Measurements from ENCODE around the gene ANKH. TPM values are rescaled to one million over a fixed set of nuclear protein-coding genes. Genes with fewer than 3 reads are reported as not detected.

Gene ANKH
- total RNA-seq, 1 experiment from 2014 or later = 4.7 TPM

DNA sequence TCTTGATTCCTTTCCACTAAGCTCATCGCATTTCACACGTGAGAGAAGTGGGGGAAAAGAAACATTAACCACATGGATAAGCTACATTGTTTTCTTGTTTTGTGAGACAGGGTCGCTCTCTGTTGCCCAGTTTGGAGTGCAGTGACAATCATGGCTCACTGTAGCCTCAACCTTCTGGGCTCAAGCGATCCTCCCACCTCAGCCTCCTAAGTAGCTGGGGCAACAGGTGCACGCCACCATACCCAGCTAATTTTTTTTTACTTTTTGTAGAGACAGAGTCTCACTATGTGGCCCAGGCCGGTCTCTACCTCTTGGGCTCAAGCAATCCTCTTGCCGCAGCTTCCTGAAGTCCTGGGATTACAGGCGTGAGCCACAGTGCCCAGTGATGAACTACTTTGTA lies 204.3 kb downstream of the ANKH start:
- ChIA-PET CTCF (no interaction called here), POLR2A (no interaction called here)
- H3K27me3 Mint-ChIP-seq (ENCODE audit: insufficient read depth, unreplicated experiment) = no peaks in the 10 kb centered on the region
- Histone ChIP-seq H3K4me1 (peaks cover 29% of the 10 kb centered on the region), H3K27me3 (replicated peaks; ENCODE audit: control insufficient read depth, insufficient read depth, low read length) (no peaks in the 10 kb centered on the region), H3K4me3 (ENCODE audit: low read depth, low read length) (no peak overlapping the region), H3K9me3 (no peaks in the 10 kb centered on the region), H3K36me3 (ENCODE audit: control insufficient read depth, insufficient read depth, low read length) (no peaks in the 10 kb centered on the region)
- peaks cover 44% of the 10 kb centered on the region for H3K4me1 Mint-ChIP-seq (ENCODE audit: low read depth, unreplicated experiment)
- DNase-seq = no peak
- intact Hi-C loops (cut with micrococcal nuclease; ENCODE audit: unreplicated experiment) = no loop called here
- H3K27ac Mint-ChIP-seq (ENCODE audit: unreplicated experiment) = no peak overlapping the region
- no TSS peak for BruUV-seq (replicated peaks)
- peaks cover 22% of the 10 kb centered on the region for H3K36me3 Mint-ChIP-seq (ENCODE audit: insufficient read depth, unreplicated experiment)
- H3K9me3 Mint-ChIP-seq (ENCODE audit: unreplicated experiment) = no peaks in the 10 kb centered on the region
- no peak overlapping the region for H3K4me3 Mint-ChIP-seq (ENCODE audit: unreplicated experiment)
- TF ChIP-seq, protein P1, sequence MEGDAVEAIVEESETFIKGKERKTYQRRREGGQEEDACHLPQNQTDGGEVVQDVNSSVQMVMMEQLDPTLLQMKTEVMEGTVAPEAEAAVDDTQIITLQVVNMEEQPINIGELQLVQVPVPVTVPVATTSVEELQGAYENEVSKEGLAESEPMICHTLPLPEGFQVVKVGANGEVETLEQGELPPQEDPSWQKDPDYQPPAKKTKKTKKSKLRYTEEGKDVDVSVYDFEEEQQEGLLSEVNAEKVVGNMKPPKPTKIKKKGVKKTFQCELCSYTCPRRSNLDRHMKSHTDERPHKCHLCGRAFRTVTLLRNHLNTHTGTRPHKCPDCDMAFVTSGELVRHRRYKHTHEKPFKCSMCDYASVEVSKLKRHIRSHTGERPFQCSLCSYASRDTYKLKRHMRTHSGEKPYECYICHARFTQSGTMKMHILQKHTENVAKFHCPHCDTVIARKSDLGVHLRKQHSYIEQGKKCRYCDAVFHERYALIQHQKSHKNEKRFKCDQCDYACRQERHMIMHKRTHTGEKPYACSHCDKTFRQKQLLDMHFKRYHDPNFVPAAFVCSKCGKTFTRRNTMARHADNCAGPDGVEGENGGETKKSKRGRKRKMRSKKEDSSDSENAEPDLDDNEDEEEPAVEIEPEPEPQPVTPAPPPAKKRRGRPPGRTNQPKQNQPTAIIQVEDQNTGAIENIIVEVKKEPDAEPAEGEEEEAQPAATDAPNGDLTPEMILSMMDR (IDR thresholded peaks at IDR 0.05; ENCODE audit: insufficient read depth in 1 of 2, low read depth in 1 of 2, low read length in 1 of 2, severe bottlenecking in 1 of 2, unreplicated experiment in 1 of 2) = no peak

DNA sequence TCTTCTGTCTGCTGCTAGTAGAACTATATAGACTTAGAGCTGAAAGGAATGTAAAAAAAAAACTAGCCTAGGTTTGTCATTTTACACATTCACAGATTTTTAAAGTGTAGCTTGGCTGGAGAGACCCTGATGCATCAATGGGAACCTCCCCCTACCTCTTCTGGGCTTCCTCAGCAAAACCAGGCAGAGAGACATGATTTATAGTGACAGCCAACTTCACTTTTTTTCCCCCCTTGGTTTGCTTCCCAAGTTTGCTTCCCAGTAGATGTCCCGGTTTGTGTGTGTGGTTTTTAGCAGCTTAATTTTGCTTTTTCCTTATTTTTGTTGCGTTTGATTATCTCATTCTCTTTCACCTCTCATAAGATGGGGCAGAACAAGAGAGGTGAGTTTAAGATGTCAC lies 205.2 kb downstream of the ANKH start:
- H3K4me3 Mint-ChIP-seq (ENCODE audit: unreplicated experiment) = peak overlapping the region; percentile 86

DNA sequence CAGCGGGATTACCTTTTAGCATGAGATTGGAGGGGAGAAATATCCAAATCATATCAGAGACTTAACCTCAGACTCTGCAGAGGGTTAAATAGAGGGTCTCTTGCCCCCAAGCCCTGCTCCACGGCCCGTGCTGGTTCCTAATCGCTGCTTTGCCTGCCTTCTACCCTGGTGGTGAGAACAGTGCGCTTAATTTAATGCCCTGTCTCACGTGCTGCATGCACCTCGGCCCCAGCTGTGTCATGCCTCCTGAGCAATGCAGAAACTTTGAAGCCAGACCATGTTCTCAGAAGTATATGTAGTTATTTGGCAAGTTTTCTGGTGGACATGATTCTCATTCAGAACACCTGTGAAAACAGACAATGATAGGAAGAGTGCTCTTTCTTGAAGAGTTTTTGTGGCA lies 205.6 kb downstream of the ANKH start:
- Mint-ChIP-seq H3K27me3 (ENCODE audit: insufficient read depth, unreplicated experiment) (no peaks in the 10 kb centered on the region), H3K36me3 (ENCODE audit: insufficient read depth, unreplicated experiment) (peaks cover 19% of the 10 kb centered on the region), H3K27ac (ENCODE audit: unreplicated experiment) (no peak overlapping the region), H3K4me1 (ENCODE audit: low read depth, unreplicated experiment) (peaks cover 30% of the 10 kb centered on the region), H3K4me3 (ENCODE audit: unreplicated experiment) (peak overlapping the region; percentile 86), H3K9me3 (ENCODE audit: unreplicated experiment) (no peaks in the 10 kb centered on the region)
- peaks cover 21% of the 10 kb centered on the region for H3K4me1 ChIP-seq
- no peaks in the 10 kb centered on the region for H3K27me3 ChIP-seq (replicated peaks; ENCODE audit: control insufficient read depth, insufficient read depth, low read length)
- peak in 1 of 2 experiments; percentile 15 for DNase-seq
- ChIA-PET CTCF (no interaction called here), POLR2A (interaction anchor here (0.6 kb wide), 1 partner anchor 326 kb away, joined by 3 read pairs; no protein-coding TSS in a partner anchor)
- H3K4me3 ChIP-seq (ENCODE audit: low read depth, low read length) = peak overlapping the region; percentile 74
- no peaks in the 10 kb centered on the region for H3K36me3 ChIP-seq (ENCODE audit: control insufficient read depth, insufficient read depth, low read length)
- BruUV-seq (replicated peaks) = no TSS peak
- TF ChIP-seq, protein P1 (IDR thresholded peaks at IDR 0.05; ENCODE audit: insufficient read depth in 1 of 2, low read depth in 1 of 2, low read length in 1 of 2, severe bottlenecking in 1 of 2, unreplicated experiment in 1 of 2) = peak in 1 of 2 experiments; percentile 7
- no peaks in the 10 kb centered on the region for H3K9me3 ChIP-seq
- intact Hi-C loops (cut with micrococcal nuclease; ENCODE audit: unreplicated experiment) = no loop called here

More for the DNA sequence above, 205.2 kb downstream of the ANKH start:
- no peaks in the 10 kb centered on the region for H3K27me3 Mint-ChIP-seq (ENCODE audit: insufficient read depth, unreplicated experiment)
- DNase-seq = no peak
- ChIA-PET POLR2A (interaction anchor here (0.6 kb wide), 1 partner anchor 326 kb away, joined by 3 read pairs; no protein-coding TSS in a partner anchor), CTCF (no interaction called here)
- H3K27ac Mint-ChIP-seq (ENCODE audit: unreplicated experiment) = no peak overlapping the region
- TF ChIP-seq, protein P1 (IDR thresholded peaks at IDR 0.05; ENCODE audit: insufficient read depth in 1 of 2, low read depth in 1 of 2, low read length in 1 of 2, severe bottlenecking in 1 of 2, unreplicated experiment in 1 of 2) = no peak
- intact Hi-C loops (cut with micrococcal nuclease; ENCODE audit: unreplicated experiment) = no loop called here
- H3K36me3 Mint-ChIP-seq (ENCODE audit: insufficient read depth, unreplicated experiment) = peaks cover 22% of the 10 kb centered on the region
- no peak overlapping the region for H3K4me3 ChIP-seq (ENCODE audit: low read depth, low read length)
- BruUV-seq (replicated peaks) = no TSS peak
- H3K36me3 ChIP-seq (ENCODE audit: control insufficient read depth, insufficient read depth, low read length) = no peaks in the 10 kb centered on the region
- no peaks in the 10 kb centered on the region for H3K9me3 Mint-ChIP-seq (ENCODE audit: unreplicated experiment)
- peaks cover 34% of the 10 kb centered on the region for H3K4me1 Mint-ChIP-seq (ENCODE audit: low read depth, unreplicated experiment)
- no peaks in the 10 kb centered on the region for H3K9me3 ChIP-seq
- no peaks in the 10 kb centered on the region for H3K27me3 ChIP-seq (replicated peaks; ENCODE audit: control insufficient read depth, insufficient read depth, low read length)
- peaks cover 25% of the 10 kb centered on the region for H3K4me1 ChIP-seq

All from Caco-2 (cell line).